Right atrium auricular region (tissue), 2 donors: ENCODE measurements around the gene AGPAT4. TPM values are rescaled to one million over a fixed set of nuclear protein-coding genes. Genes with fewer than 3 reads are reported as not detected.
A peak's percentile ranks its signal among the peaks of the same experiment; 100 is the strongest.

Source experiments
- DNase-seq: peaks from one replicate; pipeline ENCODE4 v3.0.0-alpha.2; 2019; ENCODE audit warnings: low spot score
- H3K27ac ChIP-seq, 2 donors: fragments of 200-600 bp; sonication (generic); 1 replicate in 1 of 2; 2 replicates in 1 of 2; pipeline ENCODE4 v1.5.1; 2016 to 2019
- H3K27me3 ChIP-seq, 2 donors: fragments of 200-600 bp; sonication (generic); one replicate each; pipeline versions ENCODE4 v1.5.1 to v1.6.0; 2017 to 2019
- H3K36me3 ChIP-seq: fragments of 200-600 bp; sonication (generic); one replicate; pipeline ENCODE4 v1.5.1; 2016
- H3K4me1 ChIP-seq, 2 donors: fragments of 200-600 bp; sonication (generic); one replicate each; pipeline versions ENCODE4 v1.5.1 to v1.6.0; 2017 to 2019
- H3K4me3 ChIP-seq, 2 donors: fragments of 200-600 bp; sonication (generic); 1 replicate in 1 of 2; 2 replicates in 1 of 2; pipeline ENCODE4 v1.5.1; 2017 to 2019; ENCODE audit warnings: mild to moderate bottlenecking in 1 of 2, moderate library complexity in 1 of 2
- H3K9me3 ChIP-seq, 2 donors: fragments of 200-600 bp; sonication (generic); one replicate each; pipeline ENCODE4 v1.5.1; 2019
- CTCF ChIP-seq, 2 donors: fragments of 200-600 bp; sonication (generic); IDR thresholded peaks; one replicate each; pipeline ENCODE4 v1.5.1; 2019; ENCODE audit warnings: antibody characterized with exemption in 2 of 2
- total RNA-seq, 2 donors: library from RNA; depleted of rRNA; stranded (reverse); fragments of >200 nt; gene quantifications; one replicate each; pipeline ENCODE4 v1.1.0, GENCODE V29; 2016

AGPAT4 gene
- total RNA-seq, 2 donors from 2014 or later: 2.3 to 2.6 TPM

- Histone ChIP-seq H3K27ac (no peak overlapping the region), H3K4me3 (no peak overlapping the region), H3K9me3 (no peaks in the 10 kb centered on the region), H3K4me1 (peaks cover 0 to 6% of the 10 kb centered on the region in 2 donors), H3K36me3 (no peaks in the 10 kb centered on the region), H3K27me3 (no peaks in the 10 kb centered on the region)
- DNase-seq: no peak
- no peak for TF ChIP-seq CTCF (IDR thresholded peaks at IDR 0.05)
Observed at GRCh38 chr6:161302949-161303348, 29.1 kb upstream of the AGPAT4 start.

GRCh38 chr6:161301338-161301737, 27.5 kb upstream of the AGPAT4 start:
- H3K4me3 ChIP-seq: no peak overlapping the region
- no peaks in the 10 kb centered on the region for H3K9me3 ChIP-seq
- no peak overlapping the region for H3K27ac ChIP-seq
- peak; percentile 62 for DNase-seq
- H3K27me3 ChIP-seq: no peaks in the 10 kb centered on the region
- peaks cover 0 to 6% of the 10 kb centered on the region in 2 donors for H3K4me1 ChIP-seq
- no peaks in the 10 kb centered on the region for H3K36me3 ChIP-seq
- no peak for TF ChIP-seq CTCF (IDR thresholded peaks at IDR 0.05)

GRCh38 chr6:161300823-161301222, 27.0 kb upstream of the AGPAT4 start:
- Histone ChIP-seq H3K27ac (no peak overlapping the region), H3K27me3 (no peaks in the 10 kb centered on the region), H3K36me3 (no peaks in the 10 kb centered on the region), H3K4me1 (peaks cover 0 to 6% of the 10 kb centered on the region in 2 donors), H3K9me3 (no peaks in the 10 kb centered on the region), H3K4me3 (no peak overlapping the region)
- no peak for DNase-seq
- no peak for TF ChIP-seq CTCF (IDR thresholded peaks at IDR 0.05)

GRCh38 chr6:161299726-161300125, 25.9 kb upstream of the AGPAT4 start:
- Histone ChIP-seq H3K4me1 (peaks cover 0 to 6% of the 10 kb centered on the region in 2 donors), H3K27me3 (no peaks in the 10 kb centered on the region), H3K9me3 (no peaks in the 10 kb centered on the region), H3K36me3 (no peaks in the 10 kb centered on the region), H3K27ac (no peak overlapping the region), H3K4me3 (no peak overlapping the region)
- no peak for DNase-seq
- no peak for TF ChIP-seq CTCF (IDR thresholded peaks at IDR 0.05)

GRCh38 chr6:161295784-161296183, 21.9 kb upstream of the AGPAT4 start:
- Histone ChIP-seq H3K36me3 (no peaks in the 10 kb centered on the region), H3K4me1 (no peaks in the 10 kb centered on the region), H3K4me3 (no peak overlapping the region), H3K27me3 (no peaks in the 10 kb centered on the region), H3K27ac (no peak overlapping the region), H3K9me3 (no peaks in the 10 kb centered on the region)
- DNase-seq: no peak
- no peak for TF ChIP-seq CTCF (IDR thresholded peaks at IDR 0.05)

- TF ChIP-seq CTCF (IDR thresholded peaks at IDR 0.05): no peak
- no peaks in the 10 kb centered on the region for H3K36me3 ChIP-seq
- H3K27me3 ChIP-seq: no peaks in the 10 kb centered on the region
- H3K4me3 ChIP-seq: no peak overlapping the region
- no peaks in the 10 kb centered on the region for H3K9me3 ChIP-seq
- H3K4me1 ChIP-seq: no peaks in the 10 kb centered on the region
- no peak overlapping the region for H3K27ac ChIP-seq
- DNase-seq: no peak
Observed at GRCh38 chr6:161292650-161293281, 18.9 kb upstream of the AGPAT4 start.
